Esophagus muscularis mucosa (tissue), 4 donors: Measurements from ENCODE around the gene TAF5L. TPM values are rescaled to one million over a fixed set of nuclear protein-coding genes. Genes with fewer than 3 reads are reported as not detected.

Experiments
- DNase-seq: peaks from one replicate; pipeline ENCODE4 v3.0.0-alpha.2; 2017; ENCODE audit errors: extremely low spot score
- H3K27ac ChIP-seq, 4 donors: fragments of 200-600 bp; sonication (generic); replicated peaks in 1 of 4; 1 replicate in 3 of 4; 2 replicates in 1 of 4; pipeline ENCODE4 v1.5.1; 2016 to 2019; ENCODE audit warnings: mild to moderate bottlenecking in 1 of 4
- H3K27me3 ChIP-seq, 4 donors: fragments of 200-600 bp; sonication (generic); one replicate each; pipeline versions ENCODE4 v1.5.1 to v1.6.0; 2016 to 2019
- H3K36me3 ChIP-seq, 4 donors: fragments of 200-600 bp; sonication (generic); one replicate each; pipeline ENCODE4 v1.5.1; 2016 to 2019
- H3K4me1 ChIP-seq, 4 donors: fragments of 200-600 bp; sonication (generic); one replicate each; pipeline ENCODE4 v1.5.1; 2016 to 2019
- H3K4me3 ChIP-seq, 4 donors: fragments of 200-600 bp; sonication (generic); 1 replicate in 2 of 4; 2 replicates in 2 of 4; pipeline ENCODE4 v1.5.1; 2016 to 2019; ENCODE audit warnings: mild to moderate bottlenecking in 4 of 4, moderate library complexity in 1 of 4
- H3K9me3 ChIP-seq, 4 donors: fragments of 200-600 bp; sonication (generic); 1 replicate in 3 of 4; 2 replicates in 1 of 4; pipeline ENCODE4 v1.5.1; 2016 to 2019
- EP300 ChIP-seq: sonication (generic); formaldehyde crosslinking; IDR thresholded peaks from one replicate; pipeline ENCODE4 v1.6.1; 2017; ENCODE audit warnings: antibody characterized with exemption
- POLR2A ChIP-seq: fragments of 450-650 bp; IDR thresholded peaks from one replicate; pipeline ENCODE4 v1.6.1; 2017; ENCODE audit warnings: antibody characterized with exemption, moderate library complexity, mild to moderate bottlenecking, low read depth
- POLR2AphosphoS5 ChIP-seq, 2 donors: sonication (generic); formaldehyde crosslinking; IDR thresholded peaks; one replicate each; pipeline ENCODE4 v1.6.1; 2017; ENCODE audit warnings: antibody characterized with exemption in 2 of 2
- WGBS: methylation state at CpG from one replicate; pipeline ENCODE4 v1.1.5; 2018; 5-methylcytosine and 5-hydroxymethylcytosine counted together
- intact Hi-C: fragments of 100-400 bp; cut with DNase I; formaldehyde crosslinking; loops from one replicate; pipeline ENCODE4 v1.15.1; 2023
- total RNA-seq, 4 donors: library from RNA; depleted of rRNA; stranded (reverse); fragments of >200 nt; gene quantifications; one replicate each; pipeline versions ENCODE4 v1.1.0 to v1.2.1, GENCODE V29; 2016
- TF ChIP-seq, protein P1 (sequence below), 3 experiments: fragments of 200-600 bp in 2 of 3; fragments of 450-650 bp in 1 of 3; sonication (generic) in 2 of 3; IDR thresholded peaks; one replicate each; pipeline ENCODE4 v1.5.1; 2017 to 2019; ENCODE audit warnings: antibody characterized with exemption in 3 of 3, mild to moderate bottlenecking in 2 of 3, moderate library complexity in 1 of 3

TAF5L gene
- total RNA-seq, 4 donors from 2014 or later, result 18.7 to 29.6 (median 23.4) TPM

GRCh38 chr1:229617351-229618100, 8.4 kb downstream of the TAF5L start:
- no peak for DNase-seq
- H3K27ac ChIP-seq, result no peak overlapping the region
- H3K36me3 ChIP-seq, result peaks cover 15 to 17% (median 16%) of the 10 kb centered on the region in 4 donors
- intact Hi-C loops, result no loop called here
- no peaks in the 10 kb centered on the region for H3K9me3 ChIP-seq
- peaks cover 15 to 39% (median 29%) of the 10 kb centered on the region in 4 donors for H3K4me1 ChIP-seq
- TF ChIP-seq, protein P1, sequence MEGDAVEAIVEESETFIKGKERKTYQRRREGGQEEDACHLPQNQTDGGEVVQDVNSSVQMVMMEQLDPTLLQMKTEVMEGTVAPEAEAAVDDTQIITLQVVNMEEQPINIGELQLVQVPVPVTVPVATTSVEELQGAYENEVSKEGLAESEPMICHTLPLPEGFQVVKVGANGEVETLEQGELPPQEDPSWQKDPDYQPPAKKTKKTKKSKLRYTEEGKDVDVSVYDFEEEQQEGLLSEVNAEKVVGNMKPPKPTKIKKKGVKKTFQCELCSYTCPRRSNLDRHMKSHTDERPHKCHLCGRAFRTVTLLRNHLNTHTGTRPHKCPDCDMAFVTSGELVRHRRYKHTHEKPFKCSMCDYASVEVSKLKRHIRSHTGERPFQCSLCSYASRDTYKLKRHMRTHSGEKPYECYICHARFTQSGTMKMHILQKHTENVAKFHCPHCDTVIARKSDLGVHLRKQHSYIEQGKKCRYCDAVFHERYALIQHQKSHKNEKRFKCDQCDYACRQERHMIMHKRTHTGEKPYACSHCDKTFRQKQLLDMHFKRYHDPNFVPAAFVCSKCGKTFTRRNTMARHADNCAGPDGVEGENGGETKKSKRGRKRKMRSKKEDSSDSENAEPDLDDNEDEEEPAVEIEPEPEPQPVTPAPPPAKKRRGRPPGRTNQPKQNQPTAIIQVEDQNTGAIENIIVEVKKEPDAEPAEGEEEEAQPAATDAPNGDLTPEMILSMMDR (IDR thresholded peaks at IDR 0.05), result no peak
- TF ChIP-seq EP300 (no peak), POLR2AphosphoS5 (IDR thresholded peaks at IDR 0.05) (no peak), POLR2A (no peak)
- H3K27me3 ChIP-seq, result no peaks in the 10 kb centered on the region
- WGBS, result 83% methylated on average over 11 of the region's 11 CpGs
- no peak overlapping the region for H3K4me3 ChIP-seq

DNA sequence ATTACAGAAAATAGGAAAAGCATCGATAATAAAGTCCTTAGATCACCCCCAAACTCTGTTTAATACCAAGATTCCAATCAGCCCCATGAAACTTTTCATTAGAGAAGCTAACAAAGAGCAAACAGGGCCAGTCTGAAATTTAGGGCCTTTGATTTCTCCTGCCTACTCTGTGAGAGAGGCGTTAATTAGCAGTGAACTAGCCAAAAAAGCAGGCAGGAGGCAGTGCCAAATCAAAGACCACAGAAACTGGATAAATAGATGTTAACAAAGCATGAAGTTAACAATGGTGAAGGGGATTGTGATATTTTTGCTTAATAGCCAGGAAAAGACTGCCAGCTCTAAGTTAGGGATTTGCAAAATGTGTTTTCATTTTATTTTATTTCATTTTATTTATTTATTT, 11.2 kb downstream of the TAF5L start:
- H3K36me3 ChIP-seq, result peaks cover 37 to 45% (median 42%) of the 10 kb centered on the region in 4 donors
- no peak overlapping the region for H3K4me3 ChIP-seq
- peaks cover 0 to 11% (median 3%) of the 10 kb centered on the region in 4 donors for H3K4me1 ChIP-seq
- 94% methylated on average over 2 of the region's 2 CpGs for WGBS
- H3K27ac ChIP-seq, result no peak overlapping the region
- intact Hi-C loops, result no loop called here
- no peak for DNase-seq
- H3K9me3 ChIP-seq, result no peaks in the 10 kb centered on the region
- H3K27me3 ChIP-seq, result no peaks in the 10 kb centered on the region
- TF ChIP-seq, protein P1 (IDR thresholded peaks at IDR 0.05), result no peak
- no peak for TF ChIP-seq POLR2A
- TF ChIP-seq EP300, result no peak
- TF ChIP-seq POLR2AphosphoS5 (IDR thresholded peaks at IDR 0.05), result no peak

DNA sequence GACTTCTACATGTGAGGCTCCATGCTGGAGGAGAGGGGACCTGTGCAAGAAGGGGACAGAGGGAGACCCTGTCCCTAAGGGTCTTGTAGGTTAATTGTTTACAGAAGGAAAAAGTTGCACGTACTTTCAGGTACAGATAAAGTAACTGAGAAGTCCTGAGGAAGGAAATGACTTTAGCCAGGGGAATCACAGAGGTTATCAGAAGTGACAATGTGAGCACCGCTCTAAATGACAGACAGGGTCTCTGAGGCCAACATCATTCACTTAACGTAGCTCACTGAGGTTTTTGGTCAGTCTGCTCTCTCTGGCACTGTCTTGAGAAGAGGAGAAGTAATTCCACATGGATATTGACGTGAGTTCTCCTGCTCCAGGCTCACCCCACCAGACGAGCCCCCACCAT, 12.0 kb downstream of the TAF5L start:
- no peaks in the 10 kb centered on the region for H3K27me3 ChIP-seq
- intact Hi-C loops, result no loop called here
- peaks cover 0 to 5% (median 0%) of the 10 kb centered on the region in 4 donors for H3K4me1 ChIP-seq
- peaks cover 42 to 53% (median 50%) of the 10 kb centered on the region in 4 donors for H3K36me3 ChIP-seq
- 82% methylated on average over 5 of the region's 5 CpGs for WGBS
- no peak overlapping the region for H3K27ac ChIP-seq
- TF ChIP-seq POLR2A (no peak), EP300 (no peak), POLR2AphosphoS5 (IDR thresholded peaks at IDR 0.05) (no peak)
- TF ChIP-seq, protein P1 (IDR thresholded peaks at IDR 0.05), result no peak
- no peak overlapping the region for H3K4me3 ChIP-seq
- DNase-seq, result no peak
- no peaks in the 10 kb centered on the region for H3K9me3 ChIP-seq

- H3K4me3 ChIP-seq, result no peak overlapping the region
- DNase-seq, result no peak
Measured at GRCh38 chr1:229608590-229608989, 17.3 kb downstream of the TAF5L start.

More at GRCh38 chr1:229608590-229608989, 17.3 kb downstream of the TAF5L start:
- Histone ChIP-seq H3K27ac (no peak overlapping the region), H3K4me1 (no peaks in the 10 kb centered on the region), H3K36me3 (peaks cover 45 to 96% (median 84%) of the 10 kb centered on the region in 4 donors), H3K9me3 (no peaks in the 10 kb centered on the region), H3K27me3 (no peaks in the 10 kb centered on the region)
- 94% methylated on average over 2 of the region's 2 CpGs for WGBS
- TF ChIP-seq POLR2AphosphoS5 (IDR thresholded peaks at IDR 0.05), result no peak
- no peak for TF ChIP-seq EP300
- no peak for TF ChIP-seq POLR2A
- TF ChIP-seq, protein P1 (IDR thresholded peaks at IDR 0.05), result no peak
- intact Hi-C loops, result no loop called here
